HG02884 (cell line): ENCODE data around the gene ARHGAP26.

Experiments
- ATAC-seq: cut with Tn5 transposase; IDR thresholded peaks from one replicate; pipeline ENCODE4 v1.9.1; 2021; ENCODE audit warnings: mild to moderate bottlenecking, moderate library complexity; ENCODE audit not compliant: unreplicated experiment

The ARHGAP26 gene

GRCh38 chr5:142827934-142828576, 57.9 kb downstream of the ARHGAP26 start:
- ATAC-seq: no peak

GRCh38 chr5:142828797-142829535, 58.8 kb downstream of the ARHGAP26 start:
- no peak for ATAC-seq

GRCh38 chr5:142829801-142830220, 59.6 kb downstream of the ARHGAP26 start:
- ATAC-seq: no peak

GRCh38 chr5:142830241-142831008, 60.2 kb downstream of the ARHGAP26 start:
- ATAC-seq: no peak

- ATAC-seq: no peak
These were observed 60.8 kb downstream of the ARHGAP26 start for GRCh38 chr5:142831009-142831383.

- no peak for ATAC-seq
These were observed 62.1 kb downstream of the ARHGAP26 start for GRCh38 chr5:142832263-142832662.

- no peak for ATAC-seq
These were observed 63.6 kb downstream of the ARHGAP26 start for GRCh38 chr5:142833517-142834449.

- no peak for ATAC-seq
These were observed 64.3 kb downstream of the ARHGAP26 start for GRCh38 chr5:142834504-142834903.

GRCh38 chr5:142835540-142835939, 65.4 kb downstream of the ARHGAP26 start:
- ATAC-seq: no peak

GRCh38 chr5:142836048-142836447, 65.9 kb downstream of the ARHGAP26 start:
- ATAC-seq: no peak

- no peak for ATAC-seq
These were observed 67.0 kb downstream of the ARHGAP26 start for GRCh38 chr5:142837081-142837725.

- no peak for ATAC-seq
These were observed 68.7 kb downstream of the ARHGAP26 start for GRCh38 chr5:142838845-142839244.

GRCh38 chr5:142839711-142840346, 69.7 kb downstream of the ARHGAP26 start:
- ATAC-seq: no peak

- ATAC-seq: no peak
These were observed 70.4 kb downstream of the ARHGAP26 start for GRCh38 chr5:142840575-142840974.

GRCh38 chr5:142841511-142842265, 71.5 kb downstream of the ARHGAP26 start:
- ATAC-seq: no peak

GRCh38 chr5:142842994-142843905, 73.1 kb downstream of the ARHGAP26 start:
- ATAC-seq: no peak

- ATAC-seq: no peak
These were observed 74.7 kb downstream of the ARHGAP26 start for GRCh38 chr5:142844866-142845265.

- peak; percentile 34 for ATAC-seq
These were observed 75.3 kb downstream of the ARHGAP26 start for GRCh38 chr5:142845402-142845921.
